DOHH2 (cell line): Measurements from ENCODE around the gene VWA7.

ENCODE experiments used
- H3F3A ChIP-seq: fragments of 200-600 bp; sonication (generic), shearing (Covaris generic); 2 replicates; pipeline ENCODE4 v1.6.0; 2016; ENCODE audit warnings: antibody characterized with exemption, mild to moderate bottlenecking; ENCODE audit not compliant: control insufficient read depth, insufficient read depth
- H3K27ac ChIP-seq: fragments of 200-600 bp; sonication (generic); 2 replicates; pipeline ENCODE4 v1.5.1; 2014; ENCODE audit warnings: low read depth, mild to moderate bottlenecking, low read length, moderate library complexity
- H3K27me3 ChIP-seq: fragments of 200-600 bp; sonication (generic); 2 replicates; pipeline ENCODE4 v1.6.1; 2014; ENCODE audit warnings: mild to moderate bottlenecking, low read length, mixed read lengths; ENCODE audit not compliant: control insufficient read depth
- H3K36me3 ChIP-seq: fragments of 200-600 bp; sonication (generic); 2 replicates; pipeline ENCODE4 v1.6.1; 2014; ENCODE audit warnings: mild to moderate bottlenecking, low read length, moderate library complexity, mixed read lengths; ENCODE audit not compliant: control insufficient read depth
- H3K4me1 ChIP-seq: fragments of 200-600 bp; sonication (generic); 2 replicates; pipeline ENCODE4 v1.6.1; 2014; ENCODE audit warnings: mild to moderate bottlenecking, low read length, mixed read lengths; ENCODE audit not compliant: control insufficient read depth
- H3K4me2 ChIP-seq: fragments of 200-600 bp; sonication (generic); 2 replicates; pipeline ENCODE4 v1.6.0; 2014; ENCODE audit warnings: mild to moderate bottlenecking, low read length, moderate library complexity
- H3K4me3 ChIP-seq: fragments of 200-600 bp; sonication (generic); 2 replicates; pipeline ENCODE4 v1.5.1; 2014; ENCODE audit warnings: mild to moderate bottlenecking, low read length, mixed read lengths
- H3K79me2 ChIP-seq: fragments of 200-600 bp; sonication (generic); 2 replicates; pipeline ENCODE4 v1.6.1; 2014; ENCODE audit warnings: mild to moderate bottlenecking, low read length, mixed read lengths; ENCODE audit not compliant: control insufficient read depth
- H3K9me2 ChIP-seq: fragments of 200-600 bp; sonication (generic); replicated peaks from 2 replicates; pipeline ENCODE4 v1.6.1; 2014; ENCODE audit warnings: mild to moderate bottlenecking, low read length, mixed read lengths; ENCODE audit not compliant: control insufficient read depth
- H3K9me3 ChIP-seq: fragments of 200-600 bp; sonication (generic); 2 replicates; pipeline ENCODE4 v1.6.1; 2014; ENCODE audit warnings: antibody characterized with exemption, low read length, mixed read lengths; ENCODE audit not compliant: control insufficient read depth, insufficient read depth
- H4K20me1 ChIP-seq: fragments of 200-600 bp; sonication (generic); 2 replicates; pipeline ENCODE4 v1.6.0; 2014; ENCODE audit warnings: low read depth, mild to moderate bottlenecking, antibody characterized with exemption, low read length, moderate library complexity; ENCODE audit not compliant: control insufficient read depth, insufficient read depth
- CTCF ChIP-seq: fragments of 200-600 bp; sonication (generic); IDR thresholded peaks from one replicate; pipeline ENCODE4 v1.5.1; 2014; ENCODE audit warnings: antibody characterized with exemption, mild to moderate bottlenecking, low read depth, low read length; ENCODE audit not compliant: poor library complexity, severe bottlenecking
- EZH2phosphoT487 ChIP-seq: fragments of 200-600 bp; sonication (generic); IDR thresholded peaks from 2 replicates; pipeline ENCODE4 v1.6.1; 2017; ENCODE audit warnings: borderline replicate concordance, mild to moderate bottlenecking, antibody characterized with exemption, low read length, moderate library complexity, mixed read lengths

VWA7 gene

GRCh38 chr6:31785475-31785874 is 8.3 kb upstream of the VWA7 start:
- H3F3A ChIP-seq: peaks cover 7% of the 10 kb centered on the region
- H3K9me2 ChIP-seq: no peaks in the 10 kb centered on the region
- no peak overlapping the region for H3K27ac ChIP-seq
- peaks cover 5% of the 10 kb centered on the region for H3K79me2 ChIP-seq
- H4K20me1 ChIP-seq: peaks cover 4% of the 10 kb centered on the region; the same call in 1 of the 2 replicates
- TF ChIP-seq EZH2phosphoT487: no peak
- TF ChIP-seq CTCF: no peak
- H3K9me3 ChIP-seq: no peaks in the 10 kb centered on the region
- no peaks in the 10 kb centered on the region for H3K27me3 ChIP-seq
- peaks cover 71% of the 10 kb centered on the region for H3K36me3 ChIP-seq
- H3K4me1 ChIP-seq: peaks cover 16% of the 10 kb centered on the region
- no peak overlapping the region for H3K4me2 ChIP-seq
- no peak overlapping the region for H3K4me3 ChIP-seq

- TF ChIP-seq CTCF (no peak), EZH2phosphoT487 (no peak)
Observed at GRCh38 chr6:31784098-31784925, 7.2 kb upstream of the VWA7 start.

GRCh38 chr6:31782126-31782855 is 5.2 kb upstream of the VWA7 start:
- Histone ChIP-seq H3K4me3 (no peak overlapping the region), H3K4me1 (peaks cover 7% of the 10 kb centered on the region), H3K79me2 (no peaks in the 10 kb centered on the region), H3K9me2 (no peaks in the 10 kb centered on the region), H4K20me1 (no peaks in the 10 kb centered on the region), H3K27ac (no peak overlapping the region), H3K36me3 (peaks cover 81% of the 10 kb centered on the region), H3K4me2 (no peak overlapping the region), H3F3A (no peaks in the 10 kb centered on the region), H3K9me3 (no peaks in the 10 kb centered on the region), H3K27me3 (no peaks in the 10 kb centered on the region)
- TF ChIP-seq EZH2phosphoT487 (no peak), CTCF (no peak)

More at GRCh38 chr6:31784098-31784925, 7.2 kb upstream of the VWA7 start:
- Histone ChIP-seq H3K4me3 (no peak overlapping the region), H3K4me1 (peaks cover 5% of the 10 kb centered on the region), H3K4me2 (no peak overlapping the region), H3K27me3 (no peaks in the 10 kb centered on the region), H3K9me3 (no peaks in the 10 kb centered on the region), H4K20me1 (peaks cover 4% of the 10 kb centered on the region; the same call in 1 of the 2 replicates), H3K79me2 (peaks cover 5% of the 10 kb centered on the region), H3K36me3 (peaks cover 78% of the 10 kb centered on the region), H3K9me2 (no peaks in the 10 kb centered on the region), H3F3A (peaks cover 6% of the 10 kb centered on the region), H3K27ac (no peak overlapping the region)
